ENCODE data around the gene KRTAP4-6.
"Not testable (repeated sequence)": the region's sequence is repeated elsewhere in the genome, so short reads cannot be mapped to it uniquely, and the experiment has no call there.

Gene KRTAP4-6

GRCh38 chr17:41107941-41108450 lies 32.3 kb downstream of the KRTAP4-6 start:
- no peak for DNase-seq (ENCODE audit: low read depth)

- DNase-seq (ENCODE audit: low read depth) = not testable (repeated sequence)
These were observed 35.0 kb downstream of the KRTAP4-6 start, which contains the start of gene KRTAP4-9 for GRCh38 chr17:41105347-41105746. Gene KRTAP4-9 (plus strand): TSS chr17:41105389. CDS start chr17:41105389, 0 bp downstream.

GRCh38 chr17:41104386-41105038 lies 35.8 kb downstream of the KRTAP4-6 start:
- not testable (repeated sequence) for DNase-seq (ENCODE audit: low read depth)

- no peak for DNase-seq (ENCODE audit: low read depth)
These were observed 36.4 kb downstream of the KRTAP4-6 start for GRCh38 chr17:41103896-41104295.

- DNase-seq (ENCODE audit: low read depth) = no peak
These were observed 38.6 kb downstream of the KRTAP4-6 start, which contains the start of gene KRTAP4-16 for GRCh38 chr17:41101586-41102259. Gene KRTAP4-16 (minus strand): TSS chr17:41102209. CDS start chr17:41102209, 0 bp downstream.

- DNase-seq (ENCODE audit: low read depth) = not testable (repeated sequence)
These were observed 40.5 kb downstream of the KRTAP4-6 start for GRCh38 chr17:41099682-41100480.

GRCh38 chr17:41098481-41098880 lies 41.9 kb downstream of the KRTAP4-6 start:
- no peak for DNase-seq (ENCODE audit: low read depth)

GRCh38 chr17:41098042-41098441 lies 42.3 kb downstream of the KRTAP4-6 start, which contains the start of gene KRTAP4-8:
Gene KRTAP4-8 (minus strand): TSS chr17:41098142. CDS start chr17:41098084, 58 bp downstream.
- DNase-seq (ENCODE audit: low read depth) = no peak

GRCh38 chr17:41096055-41096454 lies 44.3 kb downstream of the KRTAP4-6 start:
- DNase-seq (ENCODE audit: low read depth) = no peak
